RWPE1 (cell line): Measurements from ENCODE around the gene SRF.

Experiments
- CTCF ChIA-PET: fragments of 350-600 bp; sonication (Branson Sonifier 250); formaldehyde crosslinking; extraction: SDS; loops from one replicate; lab custom pipeline; 2021; lab: Yijun Ruan, JAX
- POLR2A ChIA-PET: fragments of 400-600 bp; formaldehyde crosslinking; extraction: SDS; loops from one replicate; lab custom pipeline; 2020; ENCODE audit warnings: antibody characterized with exemption; ENCODE audit not compliant: low non-redundant PET; lab: Yijun Ruan, JAX
- DNase-seq: peaks from one replicate; pipeline ENCODE4 v3.0.0; 2012; ENCODE audit warnings: low spot score
- H3K27ac ChIP-seq: fragments of 450-650 bp; 2 replicates; pipeline ENCODE4 v1.5.1; 2017
- TF ChIP-seq, protein P1 (sequence below): fragments of 450-650 bp; conservative IDR thresholded peaks from 2 replicates; pipeline ENCODE4 v1.5.1; 2017; ENCODE audit warnings: low read depth, mild to moderate bottlenecking

The SRF gene

DNA sequence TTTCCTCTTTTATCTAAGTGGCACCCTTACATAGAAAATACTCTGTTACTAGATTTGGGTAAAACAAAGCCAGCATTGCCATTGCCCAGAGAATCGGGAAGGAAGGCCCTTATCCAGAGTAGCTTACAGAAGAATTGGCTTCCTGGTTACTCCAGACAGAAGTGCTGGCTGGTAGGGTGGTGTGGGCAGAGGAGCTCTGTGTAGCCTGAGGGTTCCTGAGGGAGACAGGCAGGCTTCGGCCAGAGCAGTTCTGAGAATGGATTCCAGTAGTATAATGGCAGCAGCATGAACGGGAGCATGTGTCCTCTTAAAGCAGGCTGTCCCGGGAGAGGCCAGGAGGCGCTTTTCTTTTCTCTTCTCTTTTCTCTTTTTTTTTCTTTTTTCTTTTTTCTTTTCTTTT lies 22.9 kb downstream of the SRF start:
- DNase-seq: no peak
- no peak overlapping the region for H3K27ac ChIP-seq
- POLR2A ChIA-PET: no interaction called here
- CTCF ChIA-PET: no interaction called here
- TF ChIP-seq, protein P1, sequence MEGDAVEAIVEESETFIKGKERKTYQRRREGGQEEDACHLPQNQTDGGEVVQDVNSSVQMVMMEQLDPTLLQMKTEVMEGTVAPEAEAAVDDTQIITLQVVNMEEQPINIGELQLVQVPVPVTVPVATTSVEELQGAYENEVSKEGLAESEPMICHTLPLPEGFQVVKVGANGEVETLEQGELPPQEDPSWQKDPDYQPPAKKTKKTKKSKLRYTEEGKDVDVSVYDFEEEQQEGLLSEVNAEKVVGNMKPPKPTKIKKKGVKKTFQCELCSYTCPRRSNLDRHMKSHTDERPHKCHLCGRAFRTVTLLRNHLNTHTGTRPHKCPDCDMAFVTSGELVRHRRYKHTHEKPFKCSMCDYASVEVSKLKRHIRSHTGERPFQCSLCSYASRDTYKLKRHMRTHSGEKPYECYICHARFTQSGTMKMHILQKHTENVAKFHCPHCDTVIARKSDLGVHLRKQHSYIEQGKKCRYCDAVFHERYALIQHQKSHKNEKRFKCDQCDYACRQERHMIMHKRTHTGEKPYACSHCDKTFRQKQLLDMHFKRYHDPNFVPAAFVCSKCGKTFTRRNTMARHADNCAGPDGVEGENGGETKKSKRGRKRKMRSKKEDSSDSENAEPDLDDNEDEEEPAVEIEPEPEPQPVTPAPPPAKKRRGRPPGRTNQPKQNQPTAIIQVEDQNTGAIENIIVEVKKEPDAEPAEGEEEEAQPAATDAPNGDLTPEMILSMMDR: no peak

DNA sequence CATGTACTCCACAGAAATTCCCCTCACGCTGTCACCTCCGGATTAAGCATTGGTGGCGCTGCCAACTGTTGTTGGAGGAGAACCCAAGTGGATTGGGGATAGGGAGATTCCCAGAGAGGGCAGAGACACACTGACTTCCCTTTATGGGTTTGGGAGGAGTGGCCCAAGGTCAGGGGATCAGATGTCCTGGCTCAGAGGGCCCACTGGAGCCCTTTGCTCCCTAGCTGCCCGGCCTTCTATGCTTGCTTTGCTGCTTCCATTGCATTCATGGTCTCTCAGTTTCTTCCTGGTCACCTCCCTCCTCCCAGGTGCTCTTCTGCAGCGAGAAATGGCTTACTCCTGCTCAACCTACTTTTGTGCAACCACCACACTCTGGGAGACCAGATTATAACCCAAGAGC lies 25.3 kb downstream of the SRF start:
- CTCF ChIA-PET: no interaction called here
- POLR2A ChIA-PET: no interaction called here
- DNase-seq: no peak
- TF ChIP-seq, protein P1: no peak
- no peak overlapping the region for H3K27ac ChIP-seq

DNA sequence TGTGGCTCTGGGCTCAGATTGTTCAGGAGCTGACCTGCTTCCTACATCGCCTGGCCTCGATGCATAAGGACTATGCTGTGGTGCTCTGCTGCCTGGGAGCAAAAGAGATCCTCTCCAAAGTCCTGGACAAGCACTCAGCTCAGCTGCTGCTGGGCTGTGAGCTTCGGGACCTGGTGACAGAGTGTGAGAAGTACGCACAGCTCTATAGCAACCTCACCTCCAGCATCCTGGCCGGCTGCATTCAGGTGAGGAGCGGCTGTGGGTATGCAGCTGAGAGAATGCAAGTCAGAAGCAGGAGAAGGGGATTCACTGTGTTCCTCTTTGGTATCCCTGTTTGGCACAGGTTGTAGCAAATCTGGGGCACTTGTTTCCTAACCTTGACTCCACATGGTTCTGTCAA lies 28.8 kb downstream of the SRF start:
- peak overlapping the region; percentile 34 for H3K27ac ChIP-seq
- ChIA-PET CTCF (no interaction called here), POLR2A (no interaction called here)
- TF ChIP-seq, protein P1: no peak
- DNase-seq: no peak

DNA sequence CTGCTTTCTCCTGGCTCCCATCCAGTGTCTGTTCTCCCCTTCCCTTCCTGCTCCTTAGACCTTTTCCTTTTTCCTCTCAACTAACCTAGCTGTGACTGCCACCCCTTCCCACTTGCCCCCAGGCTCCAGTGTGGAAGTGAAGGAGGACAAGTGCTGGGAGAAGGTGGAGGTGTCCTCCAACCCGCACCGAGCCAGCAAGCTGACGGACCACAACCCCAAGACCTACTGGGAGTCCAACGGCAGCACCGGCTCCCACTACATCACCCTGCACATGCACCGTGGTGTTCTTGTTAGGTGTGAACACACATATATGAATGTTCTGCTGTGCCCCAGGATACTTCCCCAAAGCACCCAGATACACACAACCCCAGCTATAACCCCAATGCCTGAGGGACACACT lies 29.5 kb downstream of the SRF start:
- no peak for DNase-seq
- ChIA-PET POLR2A (no interaction called here), CTCF (no interaction called here)
- TF ChIP-seq, protein P1: no peak
- H3K27ac ChIP-seq: no peak overlapping the region; the same call in 1 of the 2 replicates

DNA sequence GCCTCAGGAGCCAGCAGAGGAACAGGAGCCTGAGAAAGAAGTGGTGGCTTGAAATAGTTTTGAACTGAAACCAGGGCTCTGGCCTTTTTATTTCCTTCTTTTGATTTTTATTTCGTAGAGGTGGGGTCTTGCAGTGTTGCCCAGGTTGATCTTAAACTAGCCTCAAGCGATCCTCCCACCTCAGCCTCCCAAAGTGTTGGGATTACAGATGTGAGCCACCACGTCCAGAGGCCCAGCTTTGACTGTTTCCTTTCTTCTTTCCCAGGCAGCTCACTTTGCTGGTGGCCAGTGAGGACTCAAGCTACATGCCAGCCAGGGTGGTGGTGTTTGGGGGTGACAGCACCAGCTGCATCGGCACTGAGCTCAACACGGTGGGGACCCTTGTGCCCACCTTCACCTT lies 31.4 kb downstream of the SRF start:
- H3K27ac ChIP-seq: no peak overlapping the region
- ChIA-PET POLR2A (no interaction called here), CTCF (no interaction called here)
- TF ChIP-seq, protein P1: no peak
- no peak for DNase-seq

DNA sequence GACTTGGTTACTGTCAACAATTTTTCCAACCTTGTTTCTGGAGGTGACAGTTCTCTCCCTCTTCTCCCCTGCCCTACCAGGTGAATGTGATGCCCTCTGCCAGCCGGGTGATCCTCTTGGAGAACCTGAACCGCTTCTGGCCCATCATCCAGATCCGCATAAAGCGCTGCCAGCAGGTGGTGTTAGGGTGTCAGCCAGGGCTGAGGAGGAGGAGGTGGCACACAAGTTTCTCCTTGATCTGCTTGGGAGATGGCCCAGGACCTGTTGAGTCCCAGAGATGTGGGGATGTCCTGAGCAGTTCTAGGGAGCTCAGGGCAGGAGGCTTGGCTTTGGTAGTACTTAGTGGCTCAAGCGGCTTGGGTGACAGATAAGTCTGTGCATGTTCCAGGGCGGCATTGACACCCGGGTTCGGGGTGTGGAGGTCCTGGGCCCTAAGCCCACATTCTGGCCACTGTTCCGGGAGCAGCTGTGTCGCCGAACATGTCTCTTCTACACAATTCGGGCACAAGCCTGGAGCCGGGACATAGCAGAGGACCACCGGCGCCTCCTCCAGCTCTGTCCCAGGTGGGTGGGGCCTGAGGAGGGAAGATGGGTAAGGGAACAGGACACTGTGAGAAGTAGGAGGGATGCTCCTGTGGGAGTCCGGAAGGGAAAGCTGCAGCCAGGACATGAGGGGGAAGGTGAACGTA lies 32.1 kb downstream of the SRF start:
- H3K27ac ChIP-seq: no peak overlapping the region
- CTCF ChIA-PET: no interaction called here
- no peak for DNase-seq
- POLR2A ChIA-PET: no interaction called here
- TF ChIP-seq, protein P1: no peak
